Hematopoietic multipotent progenitor cell treated with erythropoietin and hydrocortisone succinate and interleukin-3 and kit ligand, for 6 days (in vitro differentiated cells): Measurements from ENCODE around the gene ZNF207.
"Not testable (repeated sequence)": the region's sequence is repeated elsewhere in the genome, so short reads cannot be mapped to it uniquely, and the experiment has no call there.

ENCODE experiments used
- DNase-seq: peaks from one replicate; pipeline ENCODE4 v3.0.0-alpha.2; 2015

The ZNF207 gene

GRCh38 chr17:32388613-32389459 lies 38.9 kb downstream of the ZNF207 start:
- DNase-seq: no peak

- DNase-seq: no peak
These were observed 43.9 kb downstream of the ZNF207 start for GRCh38 chr17:32393904-32394303.

- DNase-seq: no peak
These were observed 46.4 kb downstream of the ZNF207 start for GRCh38 chr17:32396343-32396742.

- DNase-seq: no peak
These were observed 49.0 kb downstream of the ZNF207 start for GRCh38 chr17:32398946-32399345.

GRCh38 chr17:32410085-32410484 lies 60.1 kb downstream of the ZNF207 start:
- not testable (repeated sequence) for DNase-seq

- no peak for DNase-seq
These were observed 76.9 kb downstream of the ZNF207 start for GRCh38 chr17:32426894-32427293.

GRCh38 chr17:32429598-32429997 lies 79.6 kb downstream of the ZNF207 start:
- DNase-seq: no peak
